ENCODE results near the gene TSPAN15.

The TSPAN15 gene

GRCh38 chr10:69451209-69451783 is at the start of gene TSPAN15:
Gene TSPAN15, plus strand, starts transcription at chr10:69451465. Its CDS starts 130 bp downstream, at chr10:69451595.
- peak; percentile 52 for DNase-seq (ENCODE audit: low read depth)

GRCh38 chr10:69402386-69402785 is 48.9 kb upstream of the TSPAN15 start:
- no peak for DNase-seq (ENCODE audit: low read depth)

GRCh38 chr10:69403066-69403465 is 48.2 kb upstream of the TSPAN15 start:
- no peak for DNase-seq (ENCODE audit: low read depth)

GRCh38 chr10:69403519-69403918 is 47.7 kb upstream of the TSPAN15 start:
- no peak for DNase-seq (ENCODE audit: low read depth)

- DNase-seq (ENCODE audit: low read depth) = no peak
These were observed 46.5 kb upstream of the TSPAN15 start for GRCh38 chr10:69404786-69405185.

GRCh38 chr10:69405221-69405620 is 46.0 kb upstream of the TSPAN15 start:
- no peak for DNase-seq (ENCODE audit: low read depth)

GRCh38 chr10:69406302-69406811 is 44.9 kb upstream of the TSPAN15 start:
- DNase-seq (ENCODE audit: low read depth) = no peak

- DNase-seq (ENCODE audit: low read depth) = no peak
These were observed 44.3 kb upstream of the TSPAN15 start for GRCh38 chr10:69406816-69407580.

GRCh38 chr10:69407621-69408301 is 43.5 kb upstream of the TSPAN15 start:
- DNase-seq (ENCODE audit: low read depth) = no peak

- DNase-seq (ENCODE audit: low read depth) = peak; percentile 83
These were observed 42.7 kb upstream of the TSPAN15 start for GRCh38 chr10:69408318-69409175.

- DNase-seq (ENCODE audit: low read depth) = no peak
These were observed 42.1 kb upstream of the TSPAN15 start for GRCh38 chr10:69409176-69409495.

GRCh38 chr10:69409968-69410367 is 41.3 kb upstream of the TSPAN15 start:
- no peak for DNase-seq (ENCODE audit: low read depth)

- no peak for DNase-seq (ENCODE audit: low read depth)
These were observed 40.8 kb upstream of the TSPAN15 start for GRCh38 chr10:69410487-69410886.

GRCh38 chr10:69411476-69411875 is 39.8 kb upstream of the TSPAN15 start:
- DNase-seq (ENCODE audit: low read depth) = no peak

- DNase-seq (ENCODE audit: low read depth) = no peak
These were observed 39.0 kb upstream of the TSPAN15 start for GRCh38 chr10:69412232-69412790.

GRCh38 chr10:69413221-69413865 is 37.9 kb upstream of the TSPAN15 start:
- DNase-seq (ENCODE audit: low read depth) = no peak

- no peak for DNase-seq (ENCODE audit: low read depth)
These were observed 36.9 kb upstream of the TSPAN15 start for GRCh38 chr10:69414036-69415018.

- no peak for DNase-seq (ENCODE audit: low read depth)
These were observed 36.2 kb upstream of the TSPAN15 start for GRCh38 chr10:69415049-69415448.

- DNase-seq (ENCODE audit: low read depth) = no peak
These were observed 35.3 kb upstream of the TSPAN15 start for GRCh38 chr10:69415951-69416350.

- DNase-seq (ENCODE audit: low read depth) = no peak
These were observed 34.6 kb upstream of the TSPAN15 start, which contains the start of gene TACR2 for GRCh38 chr10:69416695-69417094. Gene TACR2, minus strand, starts transcription at chr10:69416918. Its CDS starts 595 bp downstream, at chr10:69416323.

All from activated gamma-delta T cell treated with anti-CD3 and anti-CD28 coated beads, Interleukin-2, amount 50 U/mL, for 16 hours (primary cell).